Fibroblast of skin of back (primary cell): ENCODE data around the gene NT5C3A.
"Not testable (repeated sequence)": the region's sequence is repeated elsewhere in the genome, so short reads cannot be mapped to it uniquely, and the experiment has no call there.

ENCODE experiments used
- DNase-seq: peaks from one replicate; pipeline ENCODE4 v3.0.0-alpha.2; 2013

NT5C3A gene

GRCh38 chr7:33040803-33041516, 21.6 kb downstream of the NT5C3A start:
- DNase-seq = no peak

GRCh38 chr7:33039903-33040292, 22.7 kb downstream of the NT5C3A start:
- DNase-seq = no peak

GRCh38 chr7:33039257-33039902, 23.2 kb downstream of the NT5C3A start:
- no peak for DNase-seq

DNA sequence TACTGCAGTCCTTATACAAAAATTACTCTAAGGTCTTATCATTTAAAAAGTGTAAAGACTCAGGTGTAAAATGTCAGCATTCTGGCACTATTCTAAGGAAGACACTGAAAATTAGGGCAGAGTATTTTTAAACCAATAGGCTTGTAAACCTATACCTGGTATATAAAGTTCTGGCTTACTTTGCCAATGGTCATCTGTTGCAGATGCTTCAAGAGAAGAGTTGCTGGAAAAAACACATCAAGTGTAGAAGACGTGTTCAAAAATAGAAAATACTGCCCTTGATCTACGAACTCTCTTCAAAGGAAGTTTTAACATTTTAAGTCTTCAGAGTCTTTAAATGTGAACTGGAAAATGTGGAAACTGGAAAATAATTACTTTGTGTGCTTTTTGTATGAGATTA, 23.9 kb downstream of the NT5C3A start:
- no peak for DNase-seq

DNA sequence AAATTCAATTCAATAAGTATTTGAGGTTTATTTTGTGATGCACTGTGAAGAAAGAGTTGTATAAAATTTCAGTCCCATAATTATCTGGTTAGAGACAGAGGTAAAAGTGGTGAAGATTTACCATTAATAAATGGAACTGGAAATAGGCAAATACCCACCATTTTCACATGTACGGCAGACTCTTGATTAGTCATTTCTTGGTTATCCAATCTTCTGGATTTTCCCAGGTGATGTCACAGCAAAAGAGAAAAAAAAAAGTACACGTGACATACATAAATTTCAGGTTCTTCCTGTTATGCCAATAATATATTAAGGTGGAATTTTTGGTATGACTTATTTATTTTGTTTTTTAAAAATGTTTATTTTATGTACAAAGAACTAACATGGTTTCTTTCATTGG, 26.8 kb downstream of the NT5C3A start:
- DNase-seq = no peak

GRCh38 chr7:33024189-33024757, 38.3 kb downstream of the NT5C3A start:
- no peak for DNase-seq

DNA sequence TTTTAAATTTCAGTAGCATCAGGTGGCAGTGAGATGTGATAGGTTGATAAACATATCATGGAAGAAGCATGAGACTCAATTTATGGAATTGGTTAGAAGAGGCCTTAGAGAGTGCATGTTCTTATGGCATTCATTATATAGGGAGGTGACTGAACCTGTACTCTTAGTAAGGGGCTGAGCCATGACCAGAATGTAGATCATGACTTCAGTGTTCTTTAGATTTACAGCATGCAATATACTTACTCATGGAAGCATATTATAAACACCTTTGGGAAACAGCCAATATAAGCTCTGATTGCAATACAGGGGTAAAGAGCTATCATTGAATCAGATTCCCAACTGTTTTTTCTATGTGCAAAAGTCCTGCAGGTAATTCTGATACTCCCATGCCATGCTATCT, 50.2 kb downstream of the NT5C3A start:
- no peak for DNase-seq

- DNase-seq = no peak
Measured at GRCh38 chr7:33009734-33010133, 52.8 kb downstream of the NT5C3A start.

DNA sequence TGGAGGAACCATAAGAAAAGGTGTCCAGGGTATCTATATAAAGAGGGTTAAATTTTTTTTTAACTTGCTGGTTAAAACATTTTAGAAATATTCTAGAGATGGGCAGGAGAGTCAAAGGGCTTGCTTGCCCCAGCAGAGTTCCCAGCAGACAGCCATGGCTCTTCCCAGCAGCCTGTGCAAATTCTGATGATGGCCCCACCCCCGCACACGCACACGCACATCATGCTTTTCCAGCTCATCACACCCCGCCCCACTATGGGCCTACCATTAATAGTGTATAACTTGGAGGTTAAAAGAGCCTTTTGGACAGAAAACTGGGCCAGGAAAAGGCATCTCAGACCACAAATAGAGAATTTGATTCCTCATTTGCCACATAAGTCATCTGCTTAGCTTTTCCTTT, 56.9 kb downstream of the NT5C3A start:
- DNase-seq = not testable (repeated sequence)

- not testable (repeated sequence) for DNase-seq
Measured at GRCh38 chr7:33005193-33005592, 57.4 kb downstream of the NT5C3A start.

GRCh38 chr7:33004104-33004616, 58.4 kb downstream of the NT5C3A start:
- DNase-seq = not testable (repeated sequence)

DNA sequence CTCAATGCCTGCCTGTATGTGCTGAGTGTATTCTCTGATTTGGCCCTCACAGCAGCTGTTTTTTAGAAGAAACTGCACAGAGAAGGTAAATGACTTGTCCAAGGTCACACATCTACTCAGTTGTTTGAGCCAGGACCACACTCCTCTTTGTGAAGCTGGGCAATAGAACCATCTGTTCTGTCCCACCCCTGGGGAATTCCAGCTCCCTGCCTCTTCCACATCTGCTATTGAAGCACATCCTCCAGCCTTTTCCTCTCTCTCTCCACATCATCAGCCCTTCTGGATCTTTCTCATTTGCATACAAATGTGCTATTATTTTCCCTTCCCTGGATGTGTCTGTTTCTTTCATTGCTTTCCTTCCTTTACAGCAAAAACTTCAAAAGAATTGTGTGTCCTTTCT, 59.5 kb downstream of the NT5C3A start:
- not testable (repeated sequence) for DNase-seq

GRCh38 chr7:32999380-32999779, 63.2 kb downstream of the NT5C3A start:
- DNase-seq = not testable (repeated sequence)

- DNase-seq = peak; percentile 82
Measured at GRCh38 chr7:32998361-32999171, 64.0 kb downstream of the NT5C3A start.

GRCh38 chr7:32997956-32998355, 64.6 kb downstream of the NT5C3A start:
- DNase-seq = peak; percentile 6

DNA sequence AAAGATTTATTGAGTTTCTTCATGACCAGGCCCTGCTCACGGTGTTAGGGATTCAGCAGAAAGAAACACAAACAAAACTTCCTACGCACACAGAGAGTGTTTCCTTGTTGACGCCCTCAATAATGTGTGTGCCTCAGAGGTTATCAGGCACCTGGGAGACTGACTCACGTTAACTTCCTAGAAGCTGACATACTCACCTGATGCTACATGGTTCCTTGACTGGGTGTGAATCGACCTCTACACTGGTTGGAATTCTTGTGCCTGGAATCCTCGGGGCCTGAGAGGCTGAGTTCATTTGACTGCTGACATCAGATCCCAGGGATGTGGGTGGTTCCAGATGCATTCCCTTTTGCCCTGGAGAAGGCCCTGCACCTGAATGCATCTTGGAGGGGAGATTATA, 69.8 kb downstream of the NT5C3A start:
- not testable (repeated sequence) for DNase-seq

GRCh38 chr7:32991975-32992700, 70.4 kb downstream of the NT5C3A start:
- DNase-seq = not testable (repeated sequence)

GRCh38 chr7:32991068-32991585, 71.4 kb downstream of the NT5C3A start:
- peak; percentile 38 for DNase-seq

GRCh38 chr7:32988148-32988547, 74.4 kb downstream of the NT5C3A start:
- DNase-seq = not testable (repeated sequence)

- not testable (repeated sequence) for DNase-seq
Measured at GRCh38 chr7:32979902-32980301, 82.7 kb downstream of the NT5C3A start.

GRCh38 chr7:32979246-32979645, 83.3 kb downstream of the NT5C3A start:
- peak; percentile 92 for DNase-seq

GRCh38 chr7:32977159-32977558, 85.4 kb downstream of the NT5C3A start:
- not testable (repeated sequence) for DNase-seq
